ENCODE measurements around the gene OLFM2. TPM values are rescaled to one million over a fixed set of nuclear protein-coding genes. Genes with fewer than 3 reads are reported as not detected.
A peak's percentile ranks its signal among the peaks of the same experiment; 100 is the strongest.

OLFM2 gene
- total RNA-seq, 3 donors from 2014 or later: 7.2 to 42.6 (median 8.8) TPM

DNA sequence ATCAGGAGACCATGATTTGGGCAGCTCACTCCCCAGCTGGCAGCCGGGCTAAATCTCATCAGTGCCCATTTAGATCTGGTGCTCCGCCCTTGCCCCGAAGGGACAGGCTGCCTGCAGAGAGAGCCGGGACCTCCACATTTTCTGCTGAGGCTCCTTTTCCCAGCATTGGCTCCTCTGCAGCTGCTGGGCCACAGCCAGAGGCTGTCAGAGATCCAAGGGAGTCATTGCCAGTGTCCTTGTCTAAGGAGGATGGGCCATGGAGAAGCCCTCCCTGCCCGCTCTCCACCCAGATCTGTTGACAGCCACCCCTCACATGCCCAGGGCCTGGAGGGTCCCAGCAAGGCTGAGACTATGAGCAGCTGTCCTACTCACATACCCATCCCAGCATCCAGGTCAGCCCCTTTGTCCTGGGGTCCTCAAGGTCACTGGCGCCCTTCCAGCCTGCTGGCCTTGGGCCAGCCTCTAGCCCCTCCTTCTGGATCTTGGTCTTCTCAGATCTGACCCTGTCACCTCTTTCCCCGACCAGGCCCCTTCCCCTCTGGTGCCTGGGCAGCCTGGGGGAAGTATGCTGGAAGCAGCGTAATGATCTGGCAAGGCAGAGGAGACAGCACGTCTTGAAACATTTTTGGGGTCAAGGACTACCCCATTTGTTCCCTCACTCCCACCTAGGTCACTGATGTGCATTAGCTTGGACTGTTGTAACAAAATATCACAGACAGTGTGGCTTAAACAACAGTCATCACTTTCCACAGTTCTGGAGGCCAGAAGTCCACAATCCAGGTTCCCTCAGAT lies 93.3 kb downstream of the OLFM2 start:
- intact Hi-C loops (cut with DNase I; ENCODE audit: low total_unique reads): no loop called here
- TF ChIP-seq POLR2AphosphoS5 (IDR thresholded peaks at IDR 0.05): no peak
- DNase-seq (ENCODE audit: low spot score in 2 of 2): no peak
- no peak overlapping the region for H3K27ac ChIP-seq
- no peaks in the 10 kb centered on the region for H3K4me1 ChIP-seq
- H3K4me3 ChIP-seq: no peak overlapping the region
- H3K9me3 ChIP-seq: peaks cover 0 to 4% of the 10 kb centered on the region in 2 donors
- H3K36me3 ChIP-seq: no peaks in the 10 kb centered on the region
- H3K27me3 ChIP-seq: no peaks in the 10 kb centered on the region

DNA sequence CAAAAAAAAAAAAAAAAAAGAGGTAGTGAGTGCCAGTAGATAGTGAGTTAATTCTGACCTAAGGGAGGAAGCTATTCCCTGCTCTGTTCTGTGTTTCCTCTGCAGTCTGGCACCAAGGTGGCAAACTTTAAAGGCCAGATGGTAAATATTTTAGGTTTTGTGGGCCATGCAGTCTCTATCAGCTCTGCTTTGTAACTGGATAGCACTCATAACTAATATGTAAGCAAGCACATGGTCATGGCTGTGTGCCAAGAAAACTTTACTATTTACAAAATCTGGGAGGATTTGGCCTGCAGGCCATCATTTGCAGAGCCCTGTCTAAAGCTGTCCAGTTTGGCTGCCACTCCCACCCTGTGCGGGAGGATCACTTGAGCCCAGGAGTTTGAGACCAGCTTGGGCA lies 96.9 kb downstream of the OLFM2 start:
- Histone ChIP-seq H3K4me3 (no peak overlapping the region), H3K36me3 (no peaks in the 10 kb centered on the region), H3K4me1 (peaks cover 8% of the 10 kb centered on the region in 2 donors), H3K9me3 (peaks cover 0 to 4% of the 10 kb centered on the region in 2 donors), H3K27ac (no peak overlapping the region), H3K27me3 (no peaks in the 10 kb centered on the region)
- intact Hi-C loops (cut with DNase I; ENCODE audit: low total_unique reads): no loop called here
- DNase-seq (ENCODE audit: low spot score in 2 of 2): no peak
- TF ChIP-seq POLR2A (IDR thresholded peaks at IDR 0.05): no peak
- TF ChIP-seq, protein P1, sequence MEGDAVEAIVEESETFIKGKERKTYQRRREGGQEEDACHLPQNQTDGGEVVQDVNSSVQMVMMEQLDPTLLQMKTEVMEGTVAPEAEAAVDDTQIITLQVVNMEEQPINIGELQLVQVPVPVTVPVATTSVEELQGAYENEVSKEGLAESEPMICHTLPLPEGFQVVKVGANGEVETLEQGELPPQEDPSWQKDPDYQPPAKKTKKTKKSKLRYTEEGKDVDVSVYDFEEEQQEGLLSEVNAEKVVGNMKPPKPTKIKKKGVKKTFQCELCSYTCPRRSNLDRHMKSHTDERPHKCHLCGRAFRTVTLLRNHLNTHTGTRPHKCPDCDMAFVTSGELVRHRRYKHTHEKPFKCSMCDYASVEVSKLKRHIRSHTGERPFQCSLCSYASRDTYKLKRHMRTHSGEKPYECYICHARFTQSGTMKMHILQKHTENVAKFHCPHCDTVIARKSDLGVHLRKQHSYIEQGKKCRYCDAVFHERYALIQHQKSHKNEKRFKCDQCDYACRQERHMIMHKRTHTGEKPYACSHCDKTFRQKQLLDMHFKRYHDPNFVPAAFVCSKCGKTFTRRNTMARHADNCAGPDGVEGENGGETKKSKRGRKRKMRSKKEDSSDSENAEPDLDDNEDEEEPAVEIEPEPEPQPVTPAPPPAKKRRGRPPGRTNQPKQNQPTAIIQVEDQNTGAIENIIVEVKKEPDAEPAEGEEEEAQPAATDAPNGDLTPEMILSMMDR (IDR thresholded peaks at IDR 0.05): no peak
- no peak for TF ChIP-seq POLR2AphosphoS5 (IDR thresholded peaks at IDR 0.05)

DNA sequence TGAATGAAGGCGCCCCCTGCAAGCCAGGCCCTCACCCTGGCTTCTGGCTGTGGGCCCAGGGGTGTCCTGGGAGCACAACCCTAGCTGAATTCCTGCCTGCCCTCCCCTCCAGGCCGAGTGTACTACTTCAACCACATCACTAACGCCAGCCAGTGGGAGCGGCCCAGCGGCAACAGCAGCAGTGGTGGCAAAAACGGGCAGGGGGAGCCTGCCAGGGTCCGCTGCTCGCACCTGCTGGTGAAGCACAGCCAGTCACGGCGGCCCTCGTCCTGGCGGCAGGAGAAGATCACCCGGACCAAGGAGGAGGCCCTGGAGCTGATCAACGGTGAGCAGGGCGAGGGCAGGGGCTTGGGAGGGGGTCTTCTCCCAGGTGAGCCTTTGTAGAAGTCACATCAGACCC lies 98.0 kb downstream of the OLFM2 start:
- Histone ChIP-seq H3K36me3 (no peaks in the 10 kb centered on the region), H3K4me3 (no peak overlapping the region), H3K9me3 (no peaks in the 10 kb centered on the region), H3K27me3 (no peaks in the 10 kb centered on the region), H3K4me1 (peaks cover 8% of the 10 kb centered on the region in 2 donors), H3K27ac (no peak overlapping the region)
- intact Hi-C loops (cut with DNase I; ENCODE audit: low total_unique reads): no loop called here
- DNase-seq (ENCODE audit: low spot score in 2 of 2): no peak
- TF ChIP-seq, protein P1 (IDR thresholded peaks at IDR 0.05): no peak
- TF ChIP-seq POLR2AphosphoS5 (IDR thresholded peaks at IDR 0.05) (no peak), POLR2A (IDR thresholded peaks at IDR 0.05) (no peak)

DNA sequence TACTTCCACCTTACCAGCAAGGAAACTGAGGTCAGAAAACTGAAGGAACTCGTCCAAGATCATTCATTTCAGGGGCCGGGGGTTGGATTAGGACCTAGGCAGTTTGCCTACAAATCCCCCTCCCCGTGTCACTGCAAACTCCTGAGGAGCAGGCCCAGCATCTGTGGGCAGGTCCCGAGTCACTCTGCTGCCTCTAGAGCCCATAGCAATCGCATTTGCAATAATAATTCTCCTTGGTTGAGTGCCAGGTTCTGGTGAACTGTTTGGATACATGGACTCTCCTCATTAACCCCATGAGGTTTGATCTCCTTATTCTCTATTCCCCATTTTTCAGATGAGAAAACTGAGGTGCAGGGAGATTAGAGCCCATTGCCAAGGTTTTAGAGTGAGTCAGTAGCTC lies 100.3 kb downstream of the OLFM2 start:
- Histone ChIP-seq H3K36me3 (no peaks in the 10 kb centered on the region), H3K27ac (no peak overlapping the region), H3K4me1 (peaks cover 8% of the 10 kb centered on the region in 2 donors), H3K27me3 (no peaks in the 10 kb centered on the region), H3K9me3 (no peaks in the 10 kb centered on the region), H3K4me3 (peak overlapping the region; percentile 91 to 98 (median 92))
- DNase-seq (ENCODE audit: low spot score in 2 of 2): no peak
- no peak for TF ChIP-seq POLR2AphosphoS5 (IDR thresholded peaks at IDR 0.05)
- intact Hi-C loops (cut with DNase I; ENCODE audit: low total_unique reads): no loop called here

DNA sequence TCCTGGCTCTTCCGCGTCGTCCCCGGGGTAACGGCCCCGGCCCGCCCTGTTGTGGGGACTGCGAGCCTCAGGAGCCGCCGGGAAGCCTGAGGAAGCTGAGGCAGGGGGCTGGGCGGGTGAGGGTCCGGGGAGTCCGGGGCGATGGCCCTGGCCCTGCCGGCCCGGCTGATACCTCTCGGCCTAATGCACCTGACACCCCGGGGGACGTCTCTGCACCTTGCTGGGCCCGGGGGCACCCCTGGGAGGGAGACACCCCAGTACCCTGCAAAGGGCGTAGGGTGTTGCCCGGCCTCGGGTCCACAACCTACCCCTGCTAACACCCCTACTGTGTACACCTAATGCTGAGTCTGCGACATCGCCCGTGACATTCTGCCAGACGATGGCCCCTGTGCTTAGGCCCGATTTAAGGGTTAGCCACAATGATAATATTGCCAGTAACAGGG lies 100.8 kb downstream of the OLFM2 start:
- intact Hi-C loops (cut with DNase I; ENCODE audit: low total_unique reads): no loop called here
- peak overlapping the region; percentile 64 to 74 for H3K27ac ChIP-seq

More for the DNA sequence above, 100.8 kb downstream of the OLFM2 start:
- Histone ChIP-seq H3K4me3 (peak overlapping the region; percentile 91 to 98 (median 92)), H3K27me3 (no peaks in the 10 kb centered on the region), H3K9me3 (no peaks in the 10 kb centered on the region), H3K36me3 (no peaks in the 10 kb centered on the region), H3K4me1 (peaks cover 8% of the 10 kb centered on the region in 2 donors)
- no peak for DNase-seq (ENCODE audit: low spot score in 2 of 2)
- TF ChIP-seq, protein P1 (IDR thresholded peaks at IDR 0.05): no peak
- no peak for TF ChIP-seq POLR2A (IDR thresholded peaks at IDR 0.05)
- TF ChIP-seq POLR2AphosphoS5 (IDR thresholded peaks at IDR 0.05): no peak

Measured in breast epithelium (tissue), 4 donors.